Endothelial cell of umbilical vein (primary cell): Measurements from ENCODE around the gene CCNJL. TPM values are rescaled to one million over a fixed set of nuclear protein-coding genes. Genes with fewer than 3 reads are reported as not detected.

Experiments
- BruUV-seq: library from RNA; stranded (reverse); fragments of 400-500 nt; replicated peaks from 2 replicates; lab custom pipeline; 2021; lab: Mats Ljungman, UMichigan
- CTCF ChIA-PET: fragments of 300-600, 350-600 bp; sonication (Branson Sonifier 250); formaldehyde crosslinking; loops from one replicate; lab custom pipeline; 2021; ENCODE audit warnings: antibody characterized with exemption, inconsistent platforms; lab: Charles Lee
- POLR2A ChIA-PET: fragments of 300-600, 350-600 bp; sonication (Branson Sonifier 250); formaldehyde crosslinking; loops from one replicate; lab custom pipeline; 2021; ENCODE audit warnings: antibody characterized with exemption, inconsistent platforms; lab: Charles Lee
- DNase-seq: peaks from one replicate; pipeline ENCODE4 v3.0.0-alpha.2; 2011; ENCODE audit warnings: low read depth, low spot score
- FAIRE-seq: peaks from 2 replicates; lab custom pipeline; 2011; peaks lifted over from hg19 to GRCh38; lab: Jason Lieb, UNC
- H2AFZ ChIP-seq: 2 replicates; pipeline ENCODE4 v1.6.0; 2012; ENCODE audit warnings: low read depth, low read length, control low read depth, inconsistent platforms
- H3K27ac ChIP-seq: 2 replicates; pipeline ENCODE4 v1.5.1; 2011; ENCODE audit warnings: low read depth, mild to moderate bottlenecking, control low read depth, low read length, moderate library complexity; ENCODE audit not compliant: insufficient read depth
- H3K27me3 ChIP-seq, 2 experiments: 2 replicates each; pipeline versions ENCODE4 v1.6.0 to v1.6.1; 2011; ENCODE audit warnings: low read length in 2 of 2, mixed read lengths in 1 of 2; ENCODE audit not compliant: control insufficient read depth in 2 of 2, insufficient read depth in 2 of 2
- H3K36me3 ChIP-seq, 2 experiments: 2 replicates in 1 of 2; 3 replicates in 1 of 2; pipeline ENCODE4 v1.5.1; 2011; ENCODE audit warnings: low read length in 2 of 2, mild to moderate bottlenecking in 1 of 2, moderate library complexity in 1 of 2; ENCODE audit not compliant: control insufficient read depth in 2 of 2, insufficient read depth in 2 of 2; ENCODE audit errors: extremely low read depth in 1 of 2
- H3K4me1 ChIP-seq: 3 replicates; pipeline ENCODE4 v1.5.1; 2011; ENCODE audit warnings: mild to moderate bottlenecking, low read length; ENCODE audit not compliant: control insufficient read depth, insufficient read depth; ENCODE audit errors: extremely low read depth
- H3K4me2 ChIP-seq: 2 replicates; pipeline ENCODE4 v1.6.1; 2011; ENCODE audit warnings: low read length, control low read depth, mixed read lengths; ENCODE audit not compliant: insufficient read depth
- H3K4me3 ChIP-seq, 3 experiments: fragments of 200-600 bp in 1 of 3; sonication (generic), shearing (Covaris generic) in 1 of 3; replicated peaks in 1 of 3; 2 replicates each; pipeline ENCODE4 v1.5.1; 2011 to 2016; ENCODE audit warnings: control low read depth in 3 of 3, low read length in 3 of 3, mild to moderate bottlenecking in 2 of 3, inconsistent platforms in 1 of 3, low read depth in 1 of 3, moderate library complexity in 1 of 3; ENCODE audit not compliant: insufficient read depth in 1 of 3
- H3K79me2 ChIP-seq: 2 replicates; pipeline ENCODE4 v1.6.0; 2012; ENCODE audit warnings: low read length, inconsistent platforms; ENCODE audit not compliant: control insufficient read depth, insufficient read depth
- H3K9ac ChIP-seq: replicated peaks from 2 replicates; pipeline ENCODE3; 2011; ENCODE audit warnings: low read length, control low read depth; ENCODE audit not compliant: insufficient read depth; ENCODE audit errors: extremely low read depth
- H3K9me1 ChIP-seq: replicated peaks from 3 replicates; pipeline ENCODE4 v1.6.0; 2011; ENCODE audit warnings: mild to moderate bottlenecking, low read length; ENCODE audit not compliant: control insufficient read depth, insufficient read depth; ENCODE audit errors: extremely low read depth
- H3K9me3 ChIP-seq: replicated peaks from 2 replicates; pipeline ENCODE4 v1.5.1; 2012; ENCODE audit warnings: low read length, inconsistent platforms; ENCODE audit not compliant: control insufficient read depth, insufficient read depth
- H4K20me1 ChIP-seq: replicated peaks from 2 replicates; pipeline ENCODE3; 2011; ENCODE audit warnings: mild to moderate bottlenecking, low read length; ENCODE audit not compliant: control insufficient read depth, insufficient read depth; ENCODE audit errors: extremely low read depth
- CTCF ChIP-seq, 2 donors: IDR thresholded peaks; 1 replicate in 1 of 2; 2 replicates in 1 of 2; pipeline ENCODE4 v1.5.1; 2011; ENCODE audit warnings: low read length in 2 of 2, mild to moderate bottlenecking in 2 of 2, moderate library complexity in 2 of 2, control low read depth in 1 of 2, inconsistent platforms in 1 of 2, low read depth in 1 of 2; ENCODE audit not compliant: insufficient read depth in 1 of 2; ENCODE audit errors: extremely low read depth in 1 of 2
- EZH2 ChIP-seq: IDR thresholded peaks from 2 replicates; pipeline ENCODE4 v1.6.1; 2012; ENCODE audit warnings: borderline replicate concordance, low read depth, mild to moderate bottlenecking, moderate library complexity, low read length, inconsistent platforms; ENCODE audit not compliant: severe bottlenecking
- FOS ChIP-seq: IDR thresholded peaks from 2 replicates; pipeline ENCODE4 v1.6.1; 2011; ENCODE audit warnings: mild to moderate bottlenecking, low read length, moderate library complexity, borderline replicate concordance; ENCODE audit not compliant: insufficient read depth
- GATA2 ChIP-seq: IDR thresholded peaks from 2 replicates; pipeline ENCODE4 v1.7.0; 2011; ENCODE audit warnings: low read depth, mild to moderate bottlenecking, moderate library complexity, mixed read lengths, low read length; ENCODE audit not compliant: insufficient read length, insufficient read depth
- JUN ChIP-seq: IDR thresholded peaks from 2 replicates; pipeline ENCODE4 v1.6.1; 2011; ENCODE audit warnings: borderline replicate concordance, low read depth; ENCODE audit not compliant: insufficient read length, insufficient read depth
- MAX ChIP-seq: IDR thresholded peaks from 2 replicates; pipeline ENCODE4 v1.6.1; 2011; ENCODE audit not compliant: insufficient read depth, insufficient read length
- MYC ChIP-seq: IDR thresholded peaks from one replicate; pipeline ENCODE4 v1.6.1; 2011; ENCODE audit warnings: mild to moderate bottlenecking, low read depth, low read length
- POLR2A ChIP-seq: IDR thresholded peaks from 2 replicates; pipeline ENCODE4 v1.6.1; 2012; ENCODE audit warnings: low read depth, mild to moderate bottlenecking, control low read depth, low read length
- POLR2AphosphoS5 ChIP-seq: IDR thresholded peaks from 2 replicates; pipeline ENCODE4 v1.6.1; 2012; ENCODE audit warnings: low read depth, mild to moderate bottlenecking, control low read depth, low read length, moderate library complexity; ENCODE audit not compliant: insufficient read depth
- dilution Hi-C: fragments of 300-500 bp; cut with MboI; formaldehyde crosslinking; loops from one replicate; pipeline ENCODE4 v1.15.0; 2019; ENCODE audit warnings: low sequenced_read_pairs; ENCODE audit not compliant: extremely low pct_ligation_motif_present
- intact Hi-C: fragments of 100-400 bp; cut with micrococcal nuclease; formaldehyde crosslinking; loops from one replicate; pipeline ENCODE4 v1.10.0; 2022
- polyA plus RNA-seq, 4 experiments: library from polyadenylated mRNA; depleted of rRNA in 3 of 4; stranded (reverse) in 3 of 4; unstranded in 1 of 4; fragments of >200 nt; gene quantifications; 2 replicates each; pipeline versions ENCODE4 v1.2.1 to v1.2.3, GENCODE V29; 2011 to 2012; ENCODE audit warnings: missing spikeins in 1 of 4
- total RNA-seq: library from RNA; stranded (reverse); gene quantifications from 2 replicates; pipeline ENCODE4 v1.2.3, GENCODE V29; 2021

CCNJL gene
- total and polyA plus RNA-seq, 2 donors (not counting 3 experiments of a cell fraction or from before 2014, with no cell fraction given): 20.0 to 21.3 TPM

- no peak overlapping the region for H3K9ac ChIP-seq
- H3K4me3 ChIP-seq: no peak overlapping the region
- H3K27me3 ChIP-seq: no peaks in the 10 kb centered on the region
- DNase-seq (no peak), FAIRE-seq (no peak)
- H3K4me2 ChIP-seq: no peak overlapping the region
- CTCF ChIA-PET: interaction anchor here (2.4 to 13.5 kb wide), 3 partner anchors 43 to 324 kb away, joined by 8 to 243 read pairs (median 87); no protein-coding TSS in a partner anchor
- H3K9me3 ChIP-seq: no peaks in the 10 kb centered on the region
- intact Hi-C loops: no loop called here
- no peaks in the 10 kb centered on the region for H3K4me1 ChIP-seq
- H3K36me3 ChIP-seq: no peaks in the 10 kb centered on the region
- no peaks in the 10 kb centered on the region for H3K79me2 ChIP-seq
- H3K27ac ChIP-seq: no peak overlapping the region
- no peaks in the 10 kb centered on the region for H3K9me1 ChIP-seq
- POLR2A ChIA-PET: no interaction called here
- dilution Hi-C loops: no loop called here
- no peak overlapping the region for H2AFZ ChIP-seq
- no peaks in the 10 kb centered on the region for H4K20me1 ChIP-seq
- BruUV-seq: no TSS peak
- no peak for TF ChIP-seq MAX
- TF ChIP-seq POLR2A: no peak
- no peak for TF ChIP-seq CTCF (IDR thresholded peaks at IDR 0.05; ENCODE audit: extremely low read depth in 1 of 2, insufficient read depth in 1 of 2, low read depth in 1 of 2, low read length in 2 of 2)
- no peak for TF ChIP-seq EZH2
- no peak for TF ChIP-seq FOS
- TF ChIP-seq GATA2: no peak
- no peak for TF ChIP-seq POLR2AphosphoS5
- TF ChIP-seq MYC: no peak
- TF ChIP-seq JUN: no peak
Measured at GRCh38 chr5:160347448-160347847, 35.1 kb upstream of the CCNJL start.
